ENCODE results near the gene ATP6V1B1.

DNA sequence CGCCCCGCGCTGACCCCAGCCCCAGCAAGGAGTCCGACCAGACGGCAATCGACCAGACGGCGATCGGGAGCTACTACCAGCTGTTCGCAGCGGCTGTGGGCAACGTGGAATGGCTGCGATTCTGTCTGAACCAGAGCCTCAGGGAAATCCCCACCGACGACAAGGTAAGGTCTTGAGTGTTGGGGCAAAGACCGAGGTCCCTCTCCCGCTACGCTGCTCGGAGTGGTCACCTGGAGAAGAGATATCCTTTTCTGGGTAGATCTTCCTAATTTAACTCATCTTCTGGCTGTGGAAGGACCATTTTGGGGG, 43.4 kb downstream of the ATP6V1B1 start:
- TF ChIP-seq, protein P1, sequence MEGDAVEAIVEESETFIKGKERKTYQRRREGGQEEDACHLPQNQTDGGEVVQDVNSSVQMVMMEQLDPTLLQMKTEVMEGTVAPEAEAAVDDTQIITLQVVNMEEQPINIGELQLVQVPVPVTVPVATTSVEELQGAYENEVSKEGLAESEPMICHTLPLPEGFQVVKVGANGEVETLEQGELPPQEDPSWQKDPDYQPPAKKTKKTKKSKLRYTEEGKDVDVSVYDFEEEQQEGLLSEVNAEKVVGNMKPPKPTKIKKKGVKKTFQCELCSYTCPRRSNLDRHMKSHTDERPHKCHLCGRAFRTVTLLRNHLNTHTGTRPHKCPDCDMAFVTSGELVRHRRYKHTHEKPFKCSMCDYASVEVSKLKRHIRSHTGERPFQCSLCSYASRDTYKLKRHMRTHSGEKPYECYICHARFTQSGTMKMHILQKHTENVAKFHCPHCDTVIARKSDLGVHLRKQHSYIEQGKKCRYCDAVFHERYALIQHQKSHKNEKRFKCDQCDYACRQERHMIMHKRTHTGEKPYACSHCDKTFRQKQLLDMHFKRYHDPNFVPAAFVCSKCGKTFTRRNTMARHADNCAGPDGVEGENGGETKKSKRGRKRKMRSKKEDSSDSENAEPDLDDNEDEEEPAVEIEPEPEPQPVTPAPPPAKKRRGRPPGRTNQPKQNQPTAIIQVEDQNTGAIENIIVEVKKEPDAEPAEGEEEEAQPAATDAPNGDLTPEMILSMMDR (conservative IDR thresholded peaks at IDR 0.05 in 1 of 2, IDR thresholded peaks at IDR 0.05 in 1 of 2; ENCODE audit: extremely low read depth in 1 of 2, insufficient read depth in 1 of 2, low read depth in 1 of 2, low read length in 2 of 2) = no peak
- no peak for TF ChIP-seq EZH2 (IDR thresholded peaks at IDR 0.05; ENCODE audit: borderline replicate concordance, low read length)
